WTC11 (cell line): ENCODE measurements around the gene DNAAF2. TPM values are rescaled to one million over a fixed set of nuclear protein-coding genes. Genes with fewer than 3 reads are reported as not detected.

Experiments used
- ATAC-seq: fragments of 200-7000 bp; cut with Tn5 transposase; 2 replicates; pipeline ENCODE4 v1.10.0; 2021; ENCODE audit warnings: mild to moderate bottlenecking, moderate library complexity
- CTCF ChIA-PET: fragments of 300-600 bp; sonication (Branson Sonifier 250); formaldehyde crosslinking; loops from one replicate; lab custom pipeline; 2021; ENCODE audit warnings: antibody characterized with exemption; lab: Charles Lee
- POLR2A ChIA-PET: fragments of 350-600 bp; sonication (Branson Sonifier 250); formaldehyde crosslinking; loops from one replicate; lab custom pipeline; 2021; ENCODE audit warnings: antibody characterized with exemption; lab: Charles Lee
- DNase-seq: peaks from one replicate; pipeline ENCODE4 v3.0.0; 2021; ENCODE audit warnings: low spot score
- H3K27ac Mint-ChIP-seq: 2 replicates; pipeline ENCODE4 v1.8.0; 2021; ENCODE audit warnings: mixed read lengths
- H3K27me3 Mint-ChIP-seq: 2 replicates; pipeline ENCODE4 v1.8.0; 2021; ENCODE audit warnings: low read depth, mild to moderate bottlenecking, moderate library complexity, mixed read lengths
- H3K36me3 Mint-ChIP-seq: 2 replicates; pipeline ENCODE4 v1.8.0; 2021; ENCODE audit warnings: mixed read lengths
- H3K4me1 Mint-ChIP-seq: 2 replicates; pipeline ENCODE4 v1.8.0; 2022; ENCODE audit warnings: mixed read lengths
- H3K4me3 Mint-ChIP-seq: 2 replicates; pipeline ENCODE4 v1.8.0; 2021; ENCODE audit warnings: mild to moderate bottlenecking, moderate library complexity, mixed read lengths
- H3K9me3 Mint-ChIP-seq: 2 replicates; pipeline ENCODE4 v1.8.0; 2021; ENCODE audit warnings: mixed read lengths
- ATF3 ChIP-seq: sonication (generic); formaldehyde crosslinking; conservative IDR thresholded peaks from 2 replicates; pipeline ENCODE4 v1.8.1; 2022; ENCODE audit warnings: mild to moderate bottlenecking, missing genetic modification reagents
- ELF4 ChIP-seq: sonication (generic); formaldehyde crosslinking; IDR thresholded peaks from 2 replicates; pipeline ENCODE4 v1.8.1; 2022; ENCODE audit warnings: low read depth, mild to moderate bottlenecking, moderate library complexity, missing genetic modification reagents
- EMX1 ChIP-seq: fragments of 250-450 bp; sonication (Bioruptor Pico); IDR thresholded peaks from 2 replicates; pipeline ENCODE4 v1.8.0; 2021; ENCODE audit warnings: mild to moderate bottlenecking
- FOXP1 ChIP-seq: sonication (generic); formaldehyde crosslinking; IDR thresholded peaks from 2 replicates; pipeline ENCODE4 v1.8.0; 2022; ENCODE audit warnings: missing genetic modification reagents, mild to moderate bottlenecking, moderate library complexity, borderline replicate concordance
- FOXP4 ChIP-seq: sonication (generic); formaldehyde crosslinking; IDR thresholded peaks from 2 replicates; pipeline ENCODE4 v1.8.0; 2022; ENCODE audit warnings: mild to moderate bottlenecking, missing genetic modification reagents
- GRHL2 ChIP-seq: fragments of 250-450 bp; sonication (Bioruptor Pico); IDR thresholded peaks from 2 replicates; pipeline ENCODE4 v1.8.0; 2022; ENCODE audit warnings: mild to moderate bottlenecking, moderate library complexity; ENCODE audit not compliant: insufficient replicate concordance, severe bottlenecking
- HMGA2 ChIP-seq: fragments of 250-450 bp; sonication (Bioruptor Pico); IDR thresholded peaks from 2 replicates; pipeline ENCODE4 v1.4.0; 2021; ENCODE audit warnings: mild to moderate bottlenecking, moderate library complexity
- HMGXB4 ChIP-seq: sonication (generic); formaldehyde crosslinking; IDR thresholded peaks from 2 replicates; pipeline ENCODE4 v1.8.1; 2023; ENCODE audit warnings: mild to moderate bottlenecking, moderate library complexity, missing genetic modification reagents
- IRF2 ChIP-seq: sonication (generic); formaldehyde crosslinking; IDR thresholded peaks from 2 replicates; pipeline ENCODE4 v1.8.0; 2022; ENCODE audit warnings: low read depth, missing genetic modification reagents, borderline replicate concordance
- MYBL2 ChIP-seq: sonication (generic); formaldehyde crosslinking; IDR thresholded peaks from 2 replicates; pipeline ENCODE4 v1.8.1; 2023; ENCODE audit warnings: mild to moderate bottlenecking, moderate library complexity, missing genetic modification reagents
- OVOL2 ChIP-seq: fragments of 250-450 bp; sonication (Bioruptor Pico); IDR thresholded peaks from 2 replicates; pipeline ENCODE4 v1.9.0; 2021; ENCODE audit warnings: mild to moderate bottlenecking, borderline replicate concordance
- SP1 ChIP-seq: sonication (generic); formaldehyde crosslinking; conservative IDR thresholded peaks from 2 replicates; pipeline ENCODE4 v1.8.1; 2022; ENCODE audit warnings: missing genetic modification reagents
- ZNF121 ChIP-seq: sonication (generic); formaldehyde crosslinking; IDR thresholded peaks from 2 replicates; pipeline ENCODE4 v1.8.0; 2023; ENCODE audit warnings: missing genetic modification reagents
- ZNF219 ChIP-seq: sonication (generic); formaldehyde crosslinking; IDR thresholded peaks from 2 replicates; pipeline ENCODE4 v1.8.0; 2023; ENCODE audit warnings: missing genetic modification reagents, mild to moderate bottlenecking, borderline replicate concordance
- ZNF263 ChIP-seq: sonication (generic); formaldehyde crosslinking; IDR thresholded peaks from 2 replicates; pipeline ENCODE4 v1.8.1; 2022; ENCODE audit warnings: low read depth, mild to moderate bottlenecking, moderate library complexity, missing genetic modification reagents
- ZNF317 ChIP-seq: sonication (generic); formaldehyde crosslinking; IDR thresholded peaks from 2 replicates; pipeline ENCODE4 v1.8.1; 2023; ENCODE audit warnings: low read depth, mild to moderate bottlenecking, moderate library complexity, missing genetic modification reagents, borderline replicate concordance
- ZNF396 ChIP-seq: fragments of 250-450 bp; sonication (Bioruptor Pico); IDR thresholded peaks from 2 replicates; pipeline ENCODE4 v1.8.0; 2021; ENCODE audit warnings: mild to moderate bottlenecking, moderate library complexity, borderline replicate concordance
- ZNF425 ChIP-seq: fragments of 250-450 bp; sonication (Bioruptor Pico); conservative IDR thresholded peaks from 2 replicates; pipeline ENCODE4 v1.9.0; 2021; ENCODE audit warnings: mild to moderate bottlenecking
- ZNF671 ChIP-seq: fragments of 250-450 bp; sonication (Bioruptor Pico); IDR thresholded peaks from 2 replicates; pipeline ENCODE4 v1.8.0; 2021; ENCODE audit warnings: mild to moderate bottlenecking
- ZSCAN18 ChIP-seq: fragments of 250-450 bp; sonication (Bioruptor Pico); IDR thresholded peaks from 2 replicates; pipeline ENCODE4 v2.1.2; 2022; ENCODE audit warnings: mild to moderate bottlenecking, moderate library complexity
- total RNA-seq: library from RNA; stranded (reverse); gene quantifications from 3 replicates; pipeline ENCODE4 v1.2.3, GENCODE V29; 2021
- TF ChIP-seq, protein P1 (sequence below): sonication (generic); formaldehyde crosslinking; IDR thresholded peaks from 2 replicates; pipeline ENCODE4 v1.8.1; 2022; ENCODE audit warnings: low read depth, mild to moderate bottlenecking, moderate library complexity, missing genetic modification reagents, borderline replicate concordance
- TF ChIP-seq, protein P2 (sequence below): sonication (generic); formaldehyde crosslinking; IDR thresholded peaks from 2 replicates; pipeline ENCODE4 v1.8.1; 2023; ENCODE audit warnings: mild to moderate bottlenecking, missing genetic modification reagents

DNAAF2 gene
- total RNA-seq, 1 experiment from 2014 or later = 19.9 TPM

- Mint-ChIP-seq H3K9me3 (no peaks in the 10 kb centered on the region), H3K4me3 (no peak overlapping the region), H3K4me1 (no peaks in the 10 kb centered on the region), H3K36me3 (peaks cover 14% of the 10 kb centered on the region), H3K27ac (no peak overlapping the region), H3K27me3 (no peaks in the 10 kb centered on the region)
- ATAC-seq (no peak), DNase-seq (no peak)
- ChIA-PET CTCF (interaction anchor here (1.0 kb wide), 1 partner anchor 21 kb away, joined by 3 read pairs; no protein-coding TSS in a partner anchor), POLR2A (interaction anchor here (0.6 kb wide), 1 partner anchor 234 kb away, joined by 4 read pairs; no protein-coding TSS in a partner anchor)
- TF ChIP-seq, protein P1, sequence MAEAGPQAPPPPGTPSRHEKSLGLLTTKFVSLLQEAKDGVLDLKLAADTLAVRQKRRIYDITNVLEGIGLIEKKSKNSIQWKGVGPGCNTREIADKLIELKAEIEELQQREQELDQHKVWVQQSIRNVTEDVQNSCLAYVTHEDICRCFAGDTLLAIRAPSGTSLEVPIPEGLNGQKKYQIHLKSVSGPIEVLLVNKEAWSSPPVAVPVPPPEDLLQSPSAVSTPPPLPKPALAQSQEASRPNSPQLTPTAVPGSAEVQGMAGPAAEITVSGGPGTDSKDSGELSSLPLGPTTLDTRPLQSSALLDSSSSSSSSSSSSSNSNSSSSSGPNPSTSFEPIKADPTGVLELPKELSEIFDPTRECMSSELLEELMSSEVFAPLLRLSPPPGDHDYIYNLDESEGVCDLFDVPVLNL (CRISPR knock-in tag) = no peak
- TF ChIP-seq SP1 (CRISPR knock-in tag) (no peak), ZNF263 (CRISPR knock-in tag) (no peak), EMX1 (CRISPR knock-in tag) (no peak), ZNF425 (CRISPR knock-in tag) (no peak), GRHL2 (CRISPR knock-in tag) (no peak), MYBL2 (CRISPR knock-in tag) (no peak), HMGA2 (CRISPR knock-in tag) (no peak), ZNF396 (CRISPR knock-in tag) (no peak), IRF2 (no peak), FOXP1 (no peak), ELF4 (CRISPR knock-in tag) (no peak)
Measured at GRCh38 chr14:49654511-49654910, 19.5 kb upstream of the DNAAF2 start.

- H3K4me3 Mint-ChIP-seq = no peak overlapping the region
- no peaks in the 10 kb centered on the region for H3K4me1 Mint-ChIP-seq
- ChIA-PET POLR2A (no interaction called here), CTCF (no interaction called here)
- H3K36me3 Mint-ChIP-seq = peaks cover 16% of the 10 kb centered on the region
- ATAC-seq (no peak), DNase-seq (no peak)
- no peaks in the 10 kb centered on the region for H3K27me3 Mint-ChIP-seq
- no peaks in the 10 kb centered on the region for H3K9me3 Mint-ChIP-seq
- H3K27ac Mint-ChIP-seq = no peak overlapping the region
- TF ChIP-seq FOXP4 (CRISPR knock-in tag) (no peak), ZNF121 (CRISPR knock-in tag) (peak; percentile 89; the same call in 1 of the 2 replicates)
Measured at GRCh38 chr14:49653508-49653907, 18.5 kb upstream of the DNAAF2 start.

- ChIA-PET CTCF (no interaction called here), POLR2A (no interaction called here)
- H3K27me3 Mint-ChIP-seq = no peaks in the 10 kb centered on the region
- ATAC-seq (no peak), DNase-seq (no peak)
- peaks cover 28% of the 10 kb centered on the region for H3K36me3 Mint-ChIP-seq
- H3K4me3 Mint-ChIP-seq = no peak overlapping the region
- H3K9me3 Mint-ChIP-seq = no peaks in the 10 kb centered on the region
- peak overlapping the region; percentile 68 for H3K27ac Mint-ChIP-seq
- TF ChIP-seq ZNF396 (CRISPR knock-in tag) (no peak), ZNF671 (CRISPR knock-in tag) (no peak), ZSCAN18 (no peak), ZNF317 (CRISPR knock-in tag) (no peak), HMGXB4 (no peak), ATF3 (no peak), ZNF219 (CRISPR knock-in tag) (no peak), OVOL2 (CRISPR knock-in tag) (no peak)
- TF ChIP-seq, protein P2, sequence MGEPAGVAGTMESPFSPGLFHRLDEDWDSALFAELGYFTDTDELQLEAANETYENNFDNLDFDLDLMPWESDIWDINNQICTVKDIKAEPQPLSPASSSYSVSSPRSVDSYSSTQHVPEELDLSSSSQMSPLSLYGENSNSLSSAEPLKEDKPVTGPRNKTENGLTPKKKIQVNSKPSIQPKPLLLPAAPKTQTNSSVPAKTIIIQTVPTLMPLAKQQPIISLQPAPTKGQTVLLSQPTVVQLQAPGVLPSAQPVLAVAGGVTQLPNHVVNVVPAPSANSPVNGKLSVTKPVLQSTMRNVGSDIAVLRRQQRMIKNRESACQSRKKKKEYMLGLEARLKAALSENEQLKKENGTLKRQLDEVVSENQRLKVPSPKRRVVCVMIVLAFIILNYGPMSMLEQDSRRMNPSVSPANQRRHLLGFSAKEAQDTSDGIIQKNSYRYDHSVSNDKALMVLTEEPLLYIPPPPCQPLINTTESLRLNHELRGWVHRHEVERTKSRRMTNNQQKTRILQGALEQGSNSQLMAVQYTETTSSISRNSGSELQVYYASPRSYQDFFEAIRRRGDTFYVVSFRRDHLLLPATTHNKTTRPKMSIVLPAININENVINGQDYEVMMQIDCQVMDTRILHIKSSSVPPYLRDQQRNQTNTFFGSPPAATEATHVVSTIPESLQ (CRISPR knock-in tag) = no peak
- TF ChIP-seq, all 79 proteins: peak for 0
- peaks cover 14% of the 10 kb centered on the region for H3K4me1 Mint-ChIP-seq
Measured at GRCh38 chr14:49642163-49642562, 7.1 kb upstream of the DNAAF2 start.
